Measurements from ENCODE around the gene FHIP1B.

Gene FHIP1B

DNA sequence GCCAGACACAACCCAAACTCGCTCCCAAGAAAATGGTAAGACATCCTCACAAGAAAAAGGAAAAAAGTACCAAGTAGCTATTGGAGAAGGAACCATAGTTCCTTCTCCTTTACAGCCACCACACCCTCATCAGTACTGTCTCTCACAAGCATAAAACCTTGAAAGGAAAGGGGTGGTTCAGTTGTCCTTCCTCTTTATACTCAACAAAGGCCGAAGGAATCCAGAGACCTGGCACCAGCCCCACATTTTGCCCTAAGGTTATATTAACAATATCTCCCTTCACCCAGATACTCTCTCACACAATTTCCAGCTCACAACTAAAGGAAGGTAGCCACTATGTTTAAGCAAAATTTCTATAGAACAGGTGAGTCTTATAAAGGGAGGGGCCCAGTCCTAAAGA is 8.5 kb downstream of the FHIP1B start:
- Mint-ChIP-seq H3K36me3 (ENCODE audit: low read depth) (peaks cover 18% of the 10 kb centered on the region), H3K27ac (no peak overlapping the region), H3K4me1 (ENCODE audit: low read depth) (peaks cover 28% of the 10 kb centered on the region), H3K4me3 (no peak overlapping the region), H3K9me3 (no peaks in the 10 kb centered on the region), H3K27me3 (ENCODE audit: low read depth) (no peaks in the 10 kb centered on the region)

DNA sequence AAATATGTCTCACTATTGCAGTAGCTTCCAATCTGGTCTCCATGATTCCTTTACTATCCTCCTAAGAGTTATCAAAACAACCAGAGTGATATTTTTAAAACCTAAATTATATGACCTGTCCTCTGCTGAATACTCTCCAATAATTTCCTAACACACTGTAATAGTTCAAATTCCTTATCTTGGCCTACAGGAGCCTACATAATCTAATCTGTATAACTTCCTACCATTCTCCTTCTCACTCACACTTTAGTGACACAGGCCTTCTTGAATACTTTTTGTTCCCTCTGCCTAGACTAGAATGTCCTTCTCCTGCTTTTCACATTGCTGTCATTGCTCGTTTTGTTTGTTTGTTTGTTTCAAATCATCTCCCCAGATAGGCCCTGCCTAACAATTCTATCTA is 9.4 kb downstream of the FHIP1B start:
- Mint-ChIP-seq H3K27me3 (ENCODE audit: low read depth) (no peaks in the 10 kb centered on the region), H3K36me3 (ENCODE audit: low read depth) (peaks cover 22% of the 10 kb centered on the region), H3K4me1 (ENCODE audit: low read depth) (peaks cover 24% of the 10 kb centered on the region), H3K4me3 (no peak overlapping the region), H3K9me3 (no peaks in the 10 kb centered on the region), H3K27ac (no peak overlapping the region)

DNA sequence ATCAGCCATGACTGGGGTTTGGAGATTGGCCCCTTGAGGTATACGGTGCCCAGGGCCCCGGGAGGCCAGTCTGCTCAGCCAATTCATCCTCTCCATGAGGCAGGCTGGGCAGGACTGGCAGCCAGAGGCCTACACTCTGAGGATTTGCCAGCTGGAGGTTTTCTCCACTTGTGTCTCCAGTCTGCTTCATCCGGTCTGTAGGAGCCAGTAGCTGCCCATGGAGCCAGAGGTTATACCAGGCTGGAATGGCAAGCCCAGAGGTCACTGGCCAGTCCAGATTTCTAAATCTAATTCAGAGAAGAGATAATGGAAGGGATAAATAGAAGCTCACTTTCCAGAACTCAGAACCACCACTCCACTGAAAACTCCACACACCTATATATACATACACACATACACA is 10.0 kb downstream of the FHIP1B start:
- H3K4me1 Mint-ChIP-seq (ENCODE audit: low read depth) = peaks cover 24% of the 10 kb centered on the region
- no peak overlapping the region for H3K4me3 Mint-ChIP-seq
- H3K36me3 Mint-ChIP-seq (ENCODE audit: low read depth) = peaks cover 25% of the 10 kb centered on the region
- no peaks in the 10 kb centered on the region for H3K9me3 Mint-ChIP-seq
- no peak overlapping the region for H3K27ac Mint-ChIP-seq
- no peaks in the 10 kb centered on the region for H3K27me3 Mint-ChIP-seq (ENCODE audit: low read depth)

DNA sequence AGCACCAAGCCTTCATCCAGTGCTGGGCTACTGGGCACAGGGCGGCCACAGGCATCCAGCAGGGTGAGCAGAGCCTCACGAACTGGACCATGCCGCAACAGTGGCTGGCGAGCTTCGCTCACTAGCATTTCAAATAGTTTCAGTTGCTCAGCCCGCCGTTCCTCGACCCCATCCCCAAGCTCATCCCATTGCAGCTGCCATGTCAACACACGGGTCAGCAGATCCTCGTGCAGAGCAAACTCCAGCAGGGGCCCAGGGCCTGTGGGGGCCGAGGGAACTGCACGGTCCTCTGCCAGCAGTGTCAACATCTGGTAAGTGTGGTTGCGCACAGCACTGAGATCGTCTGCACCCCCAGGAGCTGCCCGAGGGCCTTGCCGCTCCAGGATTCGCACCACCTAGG is 10.6 kb downstream of the FHIP1B start:
- Mint-ChIP-seq H3K27ac (no peak overlapping the region), H3K4me3 (no peak overlapping the region), H3K9me3 (no peaks in the 10 kb centered on the region), H3K36me3 (ENCODE audit: low read depth) (peaks cover 29% of the 10 kb centered on the region), H3K27me3 (ENCODE audit: low read depth) (no peaks in the 10 kb centered on the region), H3K4me1 (ENCODE audit: low read depth) (peaks cover 22% of the 10 kb centered on the region)

DNA sequence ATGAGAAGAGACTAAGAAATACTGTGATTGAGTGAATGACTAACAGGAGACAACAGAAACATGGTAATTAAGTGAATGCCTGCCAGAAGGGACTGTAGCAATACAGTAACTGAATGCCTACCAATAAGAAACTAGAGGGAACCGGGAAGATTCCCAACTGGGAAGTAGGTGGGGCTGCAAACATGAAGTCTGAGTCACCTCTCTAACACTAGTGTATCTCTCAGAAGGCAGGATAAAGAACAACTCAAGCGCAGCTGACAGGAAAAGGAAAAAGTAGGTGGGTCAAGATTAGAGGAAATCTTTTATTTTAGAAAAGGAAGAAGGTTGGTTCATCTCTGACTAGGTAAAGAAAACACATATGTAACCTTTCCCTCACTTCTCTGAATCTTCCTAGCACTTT is 15.1 kb downstream of the FHIP1B start:
- no peak overlapping the region for H3K4me3 Mint-ChIP-seq
- H3K27ac Mint-ChIP-seq = no peak overlapping the region

DNA sequence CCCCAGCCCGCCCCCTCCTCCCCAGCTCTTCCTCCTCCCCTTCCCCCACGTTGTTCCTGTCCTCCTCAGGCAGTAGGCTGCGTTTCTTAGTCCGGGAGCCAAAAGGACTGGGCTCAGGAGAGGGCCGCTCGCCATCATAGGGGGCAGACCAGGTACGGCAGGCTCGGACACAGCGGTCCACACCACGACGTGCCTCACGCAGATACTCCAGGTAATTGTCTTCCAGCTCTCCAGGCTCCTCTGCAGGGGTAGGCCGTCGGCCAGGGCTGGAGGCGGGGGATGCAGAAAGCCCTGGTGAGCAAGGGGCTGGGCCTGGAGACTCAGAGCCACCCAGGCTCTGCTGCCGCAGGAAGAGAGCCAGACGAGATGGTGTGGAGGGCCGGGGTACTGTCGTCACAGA is 16.7 kb downstream of the FHIP1B start:
- Mint-ChIP-seq H3K4me3 (no peak overlapping the region), H3K4me1 (ENCODE audit: low read depth) (peaks cover 14% of the 10 kb centered on the region), H3K36me3 (ENCODE audit: low read depth) (peaks cover 32% of the 10 kb centered on the region), H3K9me3 (no peaks in the 10 kb centered on the region), H3K27me3 (ENCODE audit: low read depth) (no peaks in the 10 kb centered on the region), H3K27ac (no peak overlapping the region)

More for the DNA sequence above, 15.1 kb downstream of the FHIP1B start:
- H3K9me3 Mint-ChIP-seq = no peaks in the 10 kb centered on the region
- peaks cover 14% of the 10 kb centered on the region for H3K4me1 Mint-ChIP-seq (ENCODE audit: low read depth)
- H3K36me3 Mint-ChIP-seq (ENCODE audit: low read depth) = peaks cover 34% of the 10 kb centered on the region
- no peaks in the 10 kb centered on the region for H3K27me3 Mint-ChIP-seq (ENCODE audit: low read depth)

DNA sequence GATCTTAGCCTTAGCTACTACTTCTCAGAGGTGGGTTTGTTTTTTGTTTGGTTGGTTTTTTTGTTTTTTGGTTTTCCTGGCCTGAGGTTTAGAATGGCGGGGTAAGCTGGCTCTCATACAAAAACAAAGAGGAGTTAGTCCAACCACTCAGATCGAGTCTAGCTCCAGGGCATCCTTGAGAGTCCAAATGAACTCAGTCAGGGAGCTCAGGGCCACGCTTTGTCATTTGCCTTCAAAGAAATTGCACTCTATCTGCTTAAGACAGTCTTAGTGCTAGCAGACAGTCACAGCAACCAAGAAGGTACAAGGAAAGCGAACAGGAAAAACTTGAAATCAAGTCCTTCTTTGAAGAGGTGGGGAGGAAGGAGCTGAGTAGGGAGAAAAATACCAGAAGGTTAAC is 17.9 kb downstream of the FHIP1B start:
- peaks cover 14% of the 10 kb centered on the region for H3K4me1 Mint-ChIP-seq (ENCODE audit: low read depth)
- no peaks in the 10 kb centered on the region for H3K9me3 Mint-ChIP-seq
- peaks cover 25% of the 10 kb centered on the region for H3K36me3 Mint-ChIP-seq (ENCODE audit: low read depth)
- no peak overlapping the region for H3K4me3 Mint-ChIP-seq
- no peak overlapping the region for H3K27ac Mint-ChIP-seq
- H3K27me3 Mint-ChIP-seq (ENCODE audit: low read depth) = no peaks in the 10 kb centered on the region

DNA sequence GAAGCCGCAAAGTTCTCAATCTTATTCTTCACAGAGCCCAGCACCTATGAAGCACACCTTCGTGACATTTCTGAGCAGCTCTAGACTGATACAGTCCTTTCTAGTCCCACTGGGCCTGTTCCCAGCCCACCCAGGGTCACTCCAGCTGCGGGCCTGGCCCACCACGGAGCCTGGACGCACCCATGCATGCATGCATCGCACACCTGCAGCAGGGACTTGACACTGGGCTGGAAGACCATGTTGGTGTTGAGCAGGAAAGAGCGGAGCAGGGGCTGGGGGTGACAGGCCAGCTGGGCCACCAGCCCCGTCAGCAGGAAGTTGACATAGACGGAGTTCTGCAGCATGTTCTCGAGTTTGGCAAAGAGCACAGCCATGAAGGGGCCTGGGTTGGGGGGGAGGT is 19.9 kb downstream of the FHIP1B start:
- peaks cover 5% of the 10 kb centered on the region for H3K4me1 Mint-ChIP-seq (ENCODE audit: low read depth)
- no peak overlapping the region for H3K27ac Mint-ChIP-seq
- H3K36me3 Mint-ChIP-seq (ENCODE audit: low read depth) = peaks cover 16% of the 10 kb centered on the region

DNA sequence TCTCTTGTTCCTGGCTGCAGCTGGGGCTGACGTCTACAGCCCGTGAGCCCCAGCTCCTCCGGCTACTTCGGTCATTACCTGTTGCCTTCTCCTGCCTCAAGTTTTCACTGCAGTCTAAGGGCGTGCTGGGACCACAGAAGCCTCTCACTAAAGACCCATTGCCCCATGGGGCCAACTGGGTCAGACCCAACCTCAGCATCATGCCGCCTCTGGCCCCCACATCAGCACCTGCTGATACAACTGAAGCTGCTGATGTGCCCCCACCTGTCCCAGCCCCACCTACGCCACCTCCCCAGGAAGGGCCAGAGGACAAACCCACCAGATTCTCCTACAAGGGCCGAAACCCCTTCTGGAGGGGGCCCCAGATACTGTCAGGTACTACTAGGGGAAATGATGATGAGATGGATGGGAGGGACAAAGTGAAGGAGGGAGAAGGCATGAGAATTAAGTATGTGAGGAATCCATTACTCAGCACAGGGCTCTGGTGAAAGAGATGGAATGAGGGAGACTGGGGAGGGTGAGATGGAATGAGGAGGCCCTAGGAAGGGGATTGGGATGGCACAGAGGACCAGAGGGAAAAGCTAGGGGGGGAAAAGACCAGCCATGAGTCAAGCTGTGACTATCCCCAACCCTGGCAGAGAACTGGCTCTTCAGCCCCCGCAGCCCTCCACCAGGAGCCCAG is 24.0 kb downstream of the FHIP1B start:
- no peaks in the 10 kb centered on the region for H3K9me3 Mint-ChIP-seq
- no peaks in the 10 kb centered on the region for H3K27me3 Mint-ChIP-seq (ENCODE audit: low read depth)
- no peak overlapping the region for H3K4me3 Mint-ChIP-seq
- peaks cover 2% of the 10 kb centered on the region for H3K4me1 Mint-ChIP-seq (ENCODE audit: low read depth)
- no peak overlapping the region for H3K27ac Mint-ChIP-seq
- H3K36me3 Mint-ChIP-seq (ENCODE audit: low read depth) = peaks cover 15% of the 10 kb centered on the region

More for the DNA sequence above, 19.9 kb downstream of the FHIP1B start:
- no peaks in the 10 kb centered on the region for H3K9me3 Mint-ChIP-seq
- no peaks in the 10 kb centered on the region for H3K27me3 Mint-ChIP-seq (ENCODE audit: low read depth)
- H3K4me3 Mint-ChIP-seq = no peak overlapping the region

DNA sequence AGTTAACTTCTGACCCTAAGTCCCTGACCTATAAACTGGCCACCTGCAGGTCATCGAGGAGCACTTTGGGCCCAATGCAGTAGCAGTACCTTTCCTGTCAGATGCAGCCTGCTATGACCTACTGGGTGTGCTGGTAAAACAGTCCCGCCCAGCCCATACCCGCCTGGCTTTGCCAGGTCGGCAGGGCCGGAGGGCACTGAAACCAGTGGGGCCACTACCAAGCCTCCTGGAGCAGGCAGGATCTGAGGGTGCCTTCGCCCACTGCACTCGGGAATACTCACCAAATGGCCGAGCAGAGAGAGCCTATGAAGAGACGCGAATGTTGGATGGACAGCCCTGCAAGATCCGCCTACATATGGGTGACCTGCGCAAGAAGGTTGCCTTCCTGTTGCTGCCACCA is 24.6 kb downstream of the FHIP1B start:
- no peaks in the 10 kb centered on the region for H3K27me3 Mint-ChIP-seq (ENCODE audit: low read depth)
- peaks cover 2% of the 10 kb centered on the region for H3K4me1 Mint-ChIP-seq (ENCODE audit: low read depth)
- no peak overlapping the region for H3K4me3 Mint-ChIP-seq
- H3K36me3 Mint-ChIP-seq (ENCODE audit: low read depth) = peaks cover 15% of the 10 kb centered on the region
- no peak overlapping the region for H3K27ac Mint-ChIP-seq
- H3K9me3 Mint-ChIP-seq = no peaks in the 10 kb centered on the region

DNA sequence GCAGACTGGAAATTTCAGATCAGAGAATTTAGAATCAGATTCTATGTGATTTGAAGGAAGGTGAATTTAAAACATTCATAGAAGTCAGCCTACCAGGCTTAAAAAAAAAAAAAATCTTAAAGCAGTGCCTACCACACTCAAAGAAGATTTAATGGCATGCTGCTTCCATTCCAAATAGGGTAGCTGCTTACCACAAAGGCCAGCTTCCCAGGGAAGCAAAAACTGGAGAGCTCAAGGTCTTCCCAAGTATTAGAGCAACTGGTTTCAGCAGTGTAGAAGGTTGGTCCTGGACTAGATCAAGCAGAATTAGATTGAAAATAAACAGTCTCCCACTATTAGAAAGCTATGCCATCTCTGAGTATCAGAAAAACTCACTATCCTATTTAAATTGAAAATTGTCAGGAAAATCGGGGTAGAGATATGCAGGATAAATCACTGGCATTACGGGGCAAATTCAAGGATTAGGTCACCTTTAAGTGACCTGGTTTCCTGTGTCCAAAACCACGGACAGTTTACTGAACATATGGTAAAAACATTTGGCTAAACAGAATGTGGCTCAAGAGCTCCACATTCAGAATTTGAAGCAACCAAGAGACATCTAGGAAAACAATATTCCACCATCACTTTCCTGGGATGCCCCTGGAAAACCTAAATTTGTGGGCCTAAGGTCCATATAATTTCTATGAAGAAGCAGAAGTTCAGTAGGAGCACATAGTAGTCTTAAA is 27.8 kb downstream of the FHIP1B start:
- Mint-ChIP-seq H3K4me3 (no peak overlapping the region), H3K4me1 (ENCODE audit: low read depth) (peaks cover 24% of the 10 kb centered on the region), H3K27me3 (ENCODE audit: low read depth) (no peaks in the 10 kb centered on the region), H3K27ac (no peak overlapping the region), H3K36me3 (ENCODE audit: low read depth) (peaks cover 22% of the 10 kb centered on the region), H3K9me3 (no peaks in the 10 kb centered on the region)

DNA sequence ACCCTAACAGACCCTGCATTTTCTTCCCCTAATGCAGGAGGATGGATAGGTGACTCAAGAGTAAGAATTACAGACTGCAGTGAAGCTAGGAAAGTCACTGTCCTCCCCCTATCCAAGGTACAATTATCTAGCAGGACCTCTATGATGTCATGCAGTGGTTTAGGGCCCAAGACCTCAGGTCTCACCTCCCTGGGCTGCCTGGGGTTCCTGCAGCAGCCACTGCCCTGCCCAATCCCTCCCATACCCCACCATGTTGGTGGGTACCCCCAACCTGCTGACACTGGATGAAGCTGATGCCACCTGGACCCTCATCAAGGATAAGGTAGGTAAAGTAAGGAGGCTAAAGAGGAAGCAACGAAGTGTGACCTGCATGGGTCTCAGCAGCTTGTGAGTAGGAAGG is 29.1 kb downstream of the FHIP1B start, which contains the start of gene C11orf42:
Gene C11orf42 (plus strand): TSS at position 192 of the 400 bp plus-strand sequence. CDS start 59 bp downstream, at position 251.
- H3K9me3 Mint-ChIP-seq = no peaks in the 10 kb centered on the region
- H3K36me3 Mint-ChIP-seq (ENCODE audit: low read depth) = peaks cover 22% of the 10 kb centered on the region
- H3K27me3 Mint-ChIP-seq (ENCODE audit: low read depth) = no peaks in the 10 kb centered on the region
- H3K4me1 Mint-ChIP-seq (ENCODE audit: low read depth) = peaks cover 29% of the 10 kb centered on the region
- no peak within 1 kb of the TSS for H3K27ac Mint-ChIP-seq
- H3K4me3 Mint-ChIP-seq = no peak within 1 kb of the TSS

DNA sequence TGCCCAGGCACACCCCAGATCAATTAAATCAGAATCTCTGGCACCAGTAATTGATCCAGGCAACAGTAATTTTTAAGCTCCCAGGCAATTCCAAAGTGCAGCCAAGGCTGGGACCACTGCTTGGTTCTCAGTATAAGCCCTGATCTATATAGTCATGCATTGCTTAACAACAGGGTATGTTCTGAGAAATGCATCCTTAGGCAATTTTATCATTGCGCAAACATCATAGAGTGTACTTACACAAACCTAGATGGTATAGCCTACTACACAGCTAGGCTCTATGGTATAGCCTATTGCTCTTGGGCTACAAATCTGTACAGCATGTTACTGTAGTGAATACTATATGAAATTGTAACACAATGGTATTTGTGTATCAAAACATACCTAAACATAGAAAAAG is 29.7 kb downstream of the FHIP1B start:
- Mint-ChIP-seq H3K9me3 (no peaks in the 10 kb centered on the region), H3K27ac (no peak overlapping the region), H3K36me3 (ENCODE audit: low read depth) (peaks cover 22% of the 10 kb centered on the region), H3K4me1 (ENCODE audit: low read depth) (peaks cover 29% of the 10 kb centered on the region), H3K27me3 (ENCODE audit: low read depth) (no peaks in the 10 kb centered on the region), H3K4me3 (no peak overlapping the region)

DNA sequence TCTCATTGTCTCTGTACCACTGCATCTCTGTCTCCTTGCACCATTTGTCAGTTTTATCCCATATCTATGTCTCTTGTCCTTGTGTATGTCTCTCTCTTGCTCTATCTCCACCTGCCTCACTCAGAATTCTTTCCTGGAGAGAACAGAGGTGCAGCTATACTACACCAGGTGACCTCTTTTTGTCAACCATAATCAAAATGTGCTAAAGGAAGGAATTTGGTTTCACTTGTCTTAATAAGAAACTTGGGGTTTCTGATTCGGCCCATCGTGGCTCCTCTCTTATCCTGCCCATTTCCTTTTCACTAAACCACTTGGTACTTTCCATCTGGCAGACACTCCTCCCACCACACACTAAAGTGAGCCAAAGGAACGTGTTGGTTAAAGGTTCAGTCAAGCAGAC is 31.1 kb downstream of the FHIP1B start:
- H3K27me3 Mint-ChIP-seq (ENCODE audit: low read depth) = no peaks in the 10 kb centered on the region
- H3K36me3 Mint-ChIP-seq (ENCODE audit: low read depth) = peaks cover 17% of the 10 kb centered on the region
- H3K9me3 Mint-ChIP-seq = no peaks in the 10 kb centered on the region
- H3K4me1 Mint-ChIP-seq (ENCODE audit: low read depth) = peaks cover 27% of the 10 kb centered on the region
- peak overlapping the region; percentile 5 for H3K27ac Mint-ChIP-seq
- H3K4me3 Mint-ChIP-seq = peak overlapping the region; percentile 45

DNA sequence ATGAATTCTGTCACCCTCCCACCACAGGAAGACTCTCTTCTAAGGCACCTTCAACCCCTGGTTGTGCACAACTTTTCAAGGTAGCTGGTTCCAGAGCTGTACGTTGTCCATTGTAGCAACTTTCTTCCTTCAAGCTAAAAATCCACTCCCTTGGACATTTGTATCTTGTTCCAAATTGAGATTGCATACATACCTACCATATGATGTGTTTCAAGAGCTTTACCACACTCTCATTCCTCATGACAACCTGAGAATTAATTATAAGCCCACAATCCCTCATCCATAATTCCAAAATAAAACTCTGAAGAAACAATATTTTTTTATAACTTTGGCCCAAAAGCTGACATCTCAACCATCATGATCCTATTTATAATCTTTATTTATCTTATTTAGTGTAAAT is 32.4 kb downstream of the FHIP1B start:
- Mint-ChIP-seq H3K27me3 (ENCODE audit: low read depth) (no peaks in the 10 kb centered on the region), H3K4me3 (no peak overlapping the region), H3K36me3 (ENCODE audit: low read depth) (peaks cover 17% of the 10 kb centered on the region), H3K9me3 (no peaks in the 10 kb centered on the region), H3K4me1 (ENCODE audit: low read depth) (peaks cover 27% of the 10 kb centered on the region), H3K27ac (no peak overlapping the region)

Measured in T-helper 1 cell treated with Interleukin-12 subunit alpha and Interleukin-12 subunit beta and Interleukin-4 antibody, amounts not matched to agents 30 μg/mL and 1 μg/mL, for 36 hours (primary cell).